H1 (cell line): Measurements from ENCODE around the gene TMEM86B. TPM values are rescaled to one million over a fixed set of nuclear protein-coding genes. Genes with fewer than 3 reads are reported as not detected.

ENCODE experiments used
- CTCF ChIA-PET: fragments of 300-600 bp; sonication (Branson Sonifier 250); formaldehyde crosslinking; loops from one replicate; lab custom pipeline; 2021; ENCODE audit not compliant: partially characterized antibody; lab: Charles Lee
- POLR2A ChIA-PET: fragments of 300-600 bp; sonication (Branson Sonifier 250); formaldehyde crosslinking; loops from one replicate; lab custom pipeline; 2021; ENCODE audit warnings: inconsistent platforms; ENCODE audit not compliant: partially characterized antibody; lab: Charles Lee
- DNase-seq, 2 experiments: peaks; one replicate each; pipeline versions ENCODE4 v3.0.0 to v3.0.0-alpha.2; 2010 to 2022; ENCODE audit warnings: low spot score in 2 of 2, low read depth in 1 of 2, mixed read lengths in 1 of 2
- FAIRE-seq: peaks from 2 replicates; lab custom pipeline; 2011; peaks lifted over from hg19 to GRCh38; lab: Jason Lieb, UNC
- H2AFZ ChIP-seq: 2 replicates; pipeline ENCODE4 v1.8.1; 2012; ENCODE audit warnings: low read length, inconsistent platforms
- H2AK5ac ChIP-seq: 2 replicates; pipeline ENCODE4 v1.6.1; 2013; ENCODE audit warnings: low read depth, low read length
- H2BK120ac ChIP-seq: replicated peaks from 2 replicates; pipeline ENCODE3; 2013; ENCODE audit warnings: low read depth, low read length, inconsistent platforms
- H2BK12ac ChIP-seq: 2 replicates; pipeline ENCODE4 v1.6.1; 2013; ENCODE audit warnings: low read depth, low read length
- H2BK15ac ChIP-seq: 2 replicates; pipeline ENCODE4 v1.6.1; 2013; ENCODE audit warnings: low read length
- H2BK20ac ChIP-seq: 2 replicates; pipeline ENCODE4 v1.6.1; 2013; ENCODE audit warnings: low read length
- H2BK5ac ChIP-seq: 2 replicates; pipeline ENCODE4 v1.6.1; 2013; ENCODE audit warnings: low read depth, low read length
- H3K14ac ChIP-seq: 2 replicates; pipeline ENCODE4 v1.6.1; 2013; ENCODE audit warnings: inconsistent platforms; ENCODE audit not compliant: insufficient read length
- H3K18ac ChIP-seq: 2 replicates; pipeline ENCODE4 v1.6.1; 2013; ENCODE audit warnings: low read length; ENCODE audit errors: extremely low read depth
- H3K23ac ChIP-seq: 2 replicates; pipeline ENCODE4 v1.6.1; 2013; ENCODE audit warnings: inconsistent platforms; ENCODE audit not compliant: insufficient read length
- H3K23me2 ChIP-seq: 2 replicates; pipeline ENCODE4 v1.6.1; 2013; ENCODE audit warnings: low read depth, low read length
- H3K27ac ChIP-seq: 2 replicates; pipeline ENCODE4 v1.6.1; 2011; ENCODE audit warnings: low read depth, low read length, inconsistent platforms
- H3K27me3 ChIP-seq, 4 experiments: replicated peaks in 1 of 4; 1 replicate in 1 of 4; 2 replicates in 3 of 4; pipeline versions ENCODE4 v1.6.1 to v1.8.1; 2011 to 2013; ENCODE audit warnings: low read length in 3 of 4, mild to moderate bottlenecking in 3 of 4, inconsistent platforms in 2 of 4, mixed read lengths in 2 of 4, moderate library complexity in 1 of 4; ENCODE audit not compliant: control insufficient read depth in 3 of 4, insufficient read depth in 3 of 4; ENCODE audit errors: extremely low read depth in 1 of 4
- H3K36me3 ChIP-seq, 4 experiments: 2 replicates each; pipeline versions ENCODE4 v1.6.1 to v1.8.1; 2011 to 2013; ENCODE audit warnings: mild to moderate bottlenecking in 4 of 4, low read length in 3 of 4, moderate library complexity in 2 of 4, control low read depth in 1 of 4, inconsistent platforms in 1 of 4; ENCODE audit not compliant: insufficient read depth in 4 of 4, control insufficient read depth in 2 of 4
- H3K4ac ChIP-seq: replicated peaks from 2 replicates; pipeline ENCODE3; 2013; ENCODE audit warnings: low read length, low read depth, mixed read lengths, inconsistent platforms; ENCODE audit not compliant: insufficient read length
- H3K4me1 ChIP-seq, 4 experiments: replicated peaks in 1 of 4; 1 replicate in 1 of 4; 2 replicates in 3 of 4; pipeline versions ENCODE4 v1.6.1 to v1.8.1; 2011 to 2013; ENCODE audit warnings: low read length in 3 of 4, inconsistent platforms in 2 of 4, mixed read lengths in 1 of 4; ENCODE audit not compliant: insufficient read depth in 4 of 4, control insufficient read depth in 3 of 4
- H3K4me2 ChIP-seq, 2 experiments: 2 replicates each; pipeline versions ENCODE4 v1.6.1 to v1.8.1; 2011 to 2013; ENCODE audit warnings: low read depth in 2 of 2, low read length in 2 of 2, control low read depth in 1 of 2, inconsistent platforms in 1 of 2, mild to moderate bottlenecking in 1 of 2; ENCODE audit not compliant: insufficient read depth in 1 of 2
- H3K4me3 ChIP-seq, 4 experiments: fragments of 200-600, 300-600 bp in 1 of 4; sonication (generic), shearing (Covaris generic), sonication (Bioruptor Twin) in 1 of 4; 2 replicates each; pipeline versions ENCODE4 v1.5.1 to v1.8.1; 2011 to 2016; ENCODE audit warnings: low read length in 4 of 4, low read depth in 3 of 4, control low read depth in 2 of 4, inconsistent platforms in 2 of 4, mild to moderate bottlenecking in 2 of 4, mixed read lengths in 1 of 4, moderate library complexity in 1 of 4; ENCODE audit not compliant: insufficient read depth in 2 of 4; ENCODE audit errors: extremely low read depth in 1 of 4
- H3K56ac ChIP-seq: replicated peaks from 2 replicates; pipeline ENCODE3; 2013; ENCODE audit warnings: low read depth, mild to moderate bottlenecking, mixed read lengths, low read length, inconsistent platforms; ENCODE audit not compliant: insufficient read length
- H3K79me1 ChIP-seq: 2 replicates; pipeline ENCODE4 v1.6.1; 2013; ENCODE audit warnings: low read depth, low read length, control low read depth
- H3K79me2 ChIP-seq, 2 experiments: 2 replicates each; pipeline versions ENCODE4 v1.6.1 to v1.8.1; 2012 to 2013; ENCODE audit warnings: low read length in 2 of 2, mild to moderate bottlenecking in 2 of 2, inconsistent platforms in 1 of 2; ENCODE audit not compliant: insufficient read depth in 2 of 2, control insufficient read depth in 1 of 2
- H3K9ac ChIP-seq, 4 experiments: replicated peaks in 1 of 4; 1 replicate in 1 of 4; 2 replicates in 3 of 4; pipeline versions ENCODE4 v1.6.1 to v1.8.1; 2011 to 2013; ENCODE audit warnings: low read depth in 3 of 4, low read length in 3 of 4, control low read depth in 2 of 4, mild to moderate bottlenecking in 2 of 4, moderate library complexity in 2 of 4, inconsistent platforms in 1 of 4; ENCODE audit errors: extremely low read depth in 1 of 4
- H3K9me3 ChIP-seq, 2 experiments: 2 replicates each; pipeline versions ENCODE4 v1.6.1 to v1.8.1; 2012 to 2013; ENCODE audit warnings: mild to moderate bottlenecking in 2 of 2, moderate library complexity in 2 of 2, control low read depth in 1 of 2, inconsistent platforms in 1 of 2, low read depth in 1 of 2, low read length in 1 of 2, mixed read lengths in 1 of 2; ENCODE audit not compliant: insufficient read depth in 2 of 2
- H4K20me1 ChIP-seq, 2 experiments: replicated peaks in 1 of 2; 2 replicates each; pipeline versions ENCODE3 to v1.8.1; 2011 to 2013; ENCODE audit warnings: inconsistent platforms in 2 of 2, low read length in 2 of 2, mild to moderate bottlenecking in 1 of 2; ENCODE audit not compliant: insufficient read depth in 2 of 2, control insufficient read depth in 1 of 2
- H4K5ac ChIP-seq: 2 replicates; pipeline ENCODE4 v1.6.1; 2013; ENCODE audit warnings: low read length, low read depth, mixed read lengths, inconsistent platforms; ENCODE audit not compliant: insufficient read length
- H4K8ac ChIP-seq: 2 replicates; pipeline ENCODE4 v1.8.0; 2013; ENCODE audit warnings: mild to moderate bottlenecking, moderate library complexity, low read length, inconsistent platforms; ENCODE audit not compliant: insufficient read depth; ENCODE audit errors: extremely low read depth
- H4K91ac ChIP-seq: replicated peaks from 2 replicates; pipeline ENCODE3; 2013; ENCODE audit warnings: low read length, mixed read lengths, inconsistent platforms; ENCODE audit not compliant: insufficient read length
- CBX8 ChIP-seq: fragments of 300-800, 300-1000 bp; sonication (generic); IDR thresholded peaks from 2 replicates; pipeline ENCODE4 v1.7.1; 2016; ENCODE audit warnings: low read depth, low read length, borderline replicate concordance
- POU5F1 ChIP-seq: IDR thresholded peaks from 2 replicates; pipeline ENCODE4 v1.6.1; 2011; ENCODE audit warnings: low read depth, mild to moderate bottlenecking, low read length, moderate library complexity
- RAD21 ChIP-seq, 2 experiments: IDR thresholded peaks in 1 of 2; conservative IDR thresholded peaks in 1 of 2; 2 replicates each; pipeline ENCODE4 v1.6.1; 2011; ENCODE audit warnings: low read depth in 2 of 2, low read length in 2 of 2, improper control_type of control experiment in 1 of 2, inconsistent platforms in 1 of 2, mild to moderate bottlenecking in 1 of 2, moderate library complexity in 1 of 2
- RBBP5 ChIP-seq: IDR thresholded peaks from 2 replicates; pipeline ENCODE4 v1.7.1; 2012; ENCODE audit warnings: low read depth, mild to moderate bottlenecking, inconsistent platforms, low read length, moderate library complexity, borderline replicate concordance
- SAP30 ChIP-seq: fragments of 300-600 bp; sonication (generic); IDR thresholded peaks from 2 replicates; pipeline ENCODE4 v1.7.1; 2012; ENCODE audit warnings: low read length, moderate library complexity, mild to moderate bottlenecking, inconsistent platforms; ENCODE audit not compliant: insufficient read depth, insufficient replicate concordance
- TBP ChIP-seq: IDR thresholded peaks from 2 replicates; pipeline ENCODE4 v1.6.1; 2011; ENCODE audit warnings: low read depth, low read length, improper control_type of control experiment
- WGBS, 2 experiments: shearing (Covaris generic) in 1 of 2; methylation state at CpG; one replicate each; pipeline versions ENCODE4 v1.1.6 to v1.1.7; 2013 to 2015; ENCODE audit warnings: low lambda C conversion rate in 2 of 2, mixed read lengths in 2 of 2, inconsistent platforms in 1 of 2, low coverage in 1 of 2, missing lambda C conversion rate in 1 of 2; ENCODE audit not compliant: insufficient replicate concordance in 2 of 2, insufficient coverage in 1 of 2, insufficient read length in 1 of 2; ENCODE audit errors: extremely low coverage in 1 of 2, missing lambda C conversion rate in 1 of 2; 5-methylcytosine and 5-hydroxymethylcytosine counted together
- polyA plus RNA-seq, 7 experiments: library from polyadenylated mRNA; depleted of rRNA in 3 of 7; stranded (reverse) in 5 of 7; unstranded in 2 of 7; fragments of >200 nt in 5 of 7; fragments of 200-250 nt in 2 of 7; gene quantifications; 1 replicate in 5 of 7; 2 replicates in 1 of 7; 4 replicates in 1 of 7; pipeline versions ENCODE4 v1.2.1 to v1.2.3, GENCODE V29; 2011 to 2013; ENCODE audit warnings: missing spikeins in 2 of 7, mixed read lengths in 2 of 7
- total RNA-seq: library from RNA; stranded (reverse); fragmentation: NEBNext Ultra II Directional; extraction: Animal tissue kit (Norgen Biotek cat#: 25700); gene quantifications from 2 replicates; pipeline ENCODE4 v1.2.1, GENCODE V29; 2021
- TF ChIP-seq, protein P1 (sequence below): IDR thresholded peaks from 2 replicates; pipeline ENCODE4 v1.6.1; 2012; ENCODE audit warnings: inconsistent platforms

The TMEM86B gene
- total and polyA plus RNA-seq, 2 of the 8 experiments (the other 6 are each of a cell fraction or from before 2014, with no cell fraction given), result 2.0 to 2.9 TPM

DNA sequence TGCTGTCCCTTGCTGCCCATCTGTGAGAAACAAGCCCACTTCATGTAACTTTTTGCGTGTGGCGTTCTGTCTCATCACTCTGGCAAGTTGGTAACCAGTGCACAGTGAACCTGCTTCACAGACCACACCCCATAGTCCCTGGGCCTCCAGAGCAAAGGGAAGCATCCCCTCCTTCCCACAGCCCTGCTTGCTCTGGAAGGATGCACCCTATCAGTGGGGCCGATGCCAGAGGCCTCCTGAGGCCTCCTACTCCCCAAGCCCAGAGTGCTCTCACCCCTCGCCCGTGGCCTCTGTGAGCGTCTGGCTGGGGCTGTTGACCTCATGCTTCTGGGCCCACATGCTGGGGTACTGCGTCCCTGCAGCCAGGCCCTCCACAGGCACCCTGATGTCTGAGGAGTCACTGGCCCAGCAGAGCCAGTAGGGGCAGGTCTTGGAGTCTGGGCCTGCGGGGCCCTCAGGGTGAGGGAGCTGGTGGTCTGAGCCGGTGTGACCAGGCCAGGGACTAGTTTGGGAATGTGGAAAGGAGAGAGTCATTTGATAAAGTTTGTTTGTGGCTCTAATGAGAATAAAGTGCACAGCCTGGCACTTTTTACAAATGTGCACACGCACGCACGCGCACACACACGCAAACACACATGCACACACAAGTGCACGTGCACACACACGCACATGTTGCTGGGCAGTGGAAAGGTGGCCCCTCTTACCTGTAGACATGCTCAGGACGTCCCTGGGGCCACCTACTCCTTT lies 5.1 kb downstream of the TMEM86B start:
- Histone ChIP-seq H2BK120ac (no peak overlapping the region), H3K4ac (no peak overlapping the region), H3K27ac (no peak overlapping the region), H3K18ac (no peak overlapping the region), H2AFZ (no peak overlapping the region), H3K36me3 (no peaks in the 10 kb centered on the region), H3K9me3 (peaks cover 4 to 6% of the 10 kb centered on the region in 2 experiments; a peak in 3 of 4 replicates), H3K79me1 (no peaks in the 10 kb centered on the region), H3K56ac (no peak overlapping the region), H4K8ac (no peak overlapping the region; the same call in 1 of the 2 replicates), H2BK20ac (no peak overlapping the region), H3K27me3 (no peaks in the 10 kb centered on the region), H3K23me2 (no peaks in the 10 kb centered on the region), H3K9ac (no peak overlapping the region), H4K91ac (no peak overlapping the region), H2BK12ac (no peak overlapping the region), H2BK15ac (no peak overlapping the region), H3K14ac (no peak overlapping the region), H3K79me2 (no peaks in the 10 kb centered on the region), H3K4me1 (no peaks in the 10 kb centered on the region), H4K20me1 (peaks cover 3 to 9% of the 10 kb centered on the region in 2 experiments), H3K4me3 (no peak overlapping the region), H4K5ac (no peak overlapping the region), H3K4me2 (no peak overlapping the region), H2BK5ac (peak overlapping the region; percentile 83), H2AK5ac (no peak overlapping the region), H3K23ac (no peak overlapping the region)
- ChIA-PET POLR2A (interaction anchor here (0.6 kb wide), 1 partner anchor 247 kb away, joined by 3 read pairs; no protein-coding TSS in a partner anchor), CTCF (no interaction called here)
- 94% methylated on average over 17 of the region's 17 CpGs; no CpG with 5 or more reads in 1 of the 2 experiments for WGBS, 2 experiments
- FAIRE-seq, result no peak
- TF ChIP-seq, protein P1, sequence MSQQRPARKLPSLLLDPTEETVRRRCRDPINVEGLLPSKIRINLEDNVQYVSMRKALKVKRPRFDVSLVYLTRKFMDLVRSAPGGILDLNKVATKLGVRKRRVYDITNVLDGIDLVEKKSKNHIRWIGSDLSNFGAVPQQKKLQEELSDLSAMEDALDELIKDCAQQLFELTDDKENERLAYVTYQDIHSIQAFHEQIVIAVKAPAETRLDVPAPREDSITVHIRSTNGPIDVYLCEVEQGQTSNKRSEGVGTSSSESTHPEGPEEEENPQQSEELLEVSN, result no peak
- TF ChIP-seq RAD21 (IDR thresholded peaks at IDR 0.05 in 1 of 2, conservative IDR thresholded peaks at IDR 0.05 in 1 of 2; ENCODE audit: low read depth in 2 of 2, low read length in 2 of 2) (no peak), RBBP5 (no peak), POU5F1 (no peak), TBP (no peak), CBX8 (no peak), SAP30 (no peak)
- no peak for DNase-seq
